NCI-H2171 treated with DMSO at 0.1 percent for 48 hours (cell line): Measurements from ENCODE around the gene SPSB3.

ENCODE experiments used
- DNase-seq: peaks from one replicate; lab custom pipeline; 2025; lab: John Stamatoyannopoulos, UW

SPSB3 gene

DNA sequence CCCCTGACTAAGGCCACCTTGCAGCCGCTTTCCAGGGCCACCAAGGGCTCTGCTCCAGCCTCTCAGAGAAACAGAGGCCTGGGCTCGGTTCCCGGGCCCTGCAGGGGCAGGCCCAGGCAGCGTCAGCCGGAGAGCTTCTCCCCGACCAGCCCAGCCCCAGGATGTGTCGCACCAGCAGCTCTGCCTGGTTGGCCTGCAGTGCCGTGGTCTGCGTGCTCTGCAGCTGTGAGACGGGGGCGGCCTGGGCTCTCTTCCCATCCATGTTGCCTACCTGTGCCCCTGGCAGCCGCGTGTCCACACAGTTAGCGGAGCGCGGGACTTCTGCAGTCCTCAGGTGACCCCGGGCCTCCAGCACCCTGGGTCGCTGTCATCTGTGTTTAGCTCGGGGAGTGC is 6.3 kb upstream of the SPSB3 start:
- DNase-seq, result no peak

DNA sequence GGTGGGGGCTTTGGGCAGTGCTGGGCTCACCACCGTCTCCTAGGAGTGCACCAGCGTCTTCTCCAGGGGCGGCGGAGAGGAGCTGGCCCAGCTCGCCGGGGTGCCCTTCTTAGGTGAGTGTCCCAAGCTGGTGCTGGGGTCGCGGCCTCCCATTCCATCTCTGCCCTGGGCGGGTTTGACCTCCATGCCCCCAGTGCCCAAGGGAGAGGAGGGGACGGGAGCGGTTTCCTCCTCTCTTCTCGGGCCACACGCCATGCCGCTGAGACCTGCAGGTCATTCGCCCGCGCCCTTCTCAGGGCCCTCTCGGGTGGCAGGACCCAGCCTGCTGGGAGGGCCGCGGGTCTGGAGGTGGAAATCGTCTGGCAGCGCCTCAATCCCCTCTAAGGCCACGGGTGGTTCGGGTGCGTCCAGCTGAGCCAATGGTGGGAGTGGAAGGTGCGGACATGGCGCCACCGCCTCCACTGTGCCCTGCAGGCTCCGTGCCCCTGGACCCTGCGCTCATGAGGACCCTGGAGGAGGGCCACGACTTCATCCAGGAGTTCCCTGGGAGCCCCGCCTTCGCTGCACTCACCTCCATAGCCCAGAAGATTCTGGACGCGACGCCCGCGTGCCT is 5.8 kb upstream of the SPSB3 start:
- DNase-seq, result no peak

GRCh38 chr16:1787322-1788094 is 5.1 kb upstream of the SPSB3 start:
- DNase-seq, result no peak

GRCh38 chr16:1787056-1787321 is 4.6 kb upstream of the SPSB3 start:
- no peak for DNase-seq

DNA sequence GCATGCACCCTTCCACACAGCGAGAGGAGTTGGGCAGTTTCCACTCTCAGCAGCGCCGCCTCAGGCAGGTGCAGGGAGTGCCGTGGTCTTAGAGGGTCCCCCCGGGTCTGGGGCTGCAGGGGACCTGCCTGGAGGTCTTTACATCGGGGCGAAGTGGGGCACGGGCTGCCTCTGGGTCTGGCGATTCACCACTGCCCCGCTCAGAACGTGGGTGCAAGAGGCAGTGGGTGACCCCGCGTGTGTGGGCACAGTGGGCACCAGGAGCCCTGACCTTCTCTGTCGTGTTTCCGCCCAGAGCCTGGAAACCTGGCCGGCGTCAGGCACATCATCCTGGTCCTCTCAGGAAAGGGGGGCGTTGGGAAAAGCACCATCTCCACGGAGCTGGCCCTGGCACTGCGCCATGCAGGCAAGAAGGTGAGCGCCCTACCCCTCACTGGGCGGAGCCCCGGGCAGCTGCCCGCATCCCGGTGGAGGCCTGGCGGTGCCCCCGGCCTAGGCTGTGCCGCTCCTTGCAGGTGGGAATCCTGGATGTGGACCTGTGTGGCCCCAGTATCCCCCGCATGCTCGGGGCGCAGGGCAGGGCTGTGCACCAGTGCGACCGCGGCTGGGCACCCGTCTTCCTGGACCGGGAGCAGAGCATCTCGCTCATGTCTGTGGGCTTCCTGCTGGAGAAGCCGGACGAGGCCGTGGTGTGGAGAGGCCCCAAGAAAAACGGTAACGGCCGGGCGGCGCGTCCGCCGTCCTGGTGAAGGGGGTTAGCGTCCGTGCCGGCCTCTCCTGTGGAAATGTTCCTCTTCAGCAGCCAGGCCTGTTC is 4.1 kb upstream of the SPSB3 start:
- DNase-seq, result no peak

DNA sequence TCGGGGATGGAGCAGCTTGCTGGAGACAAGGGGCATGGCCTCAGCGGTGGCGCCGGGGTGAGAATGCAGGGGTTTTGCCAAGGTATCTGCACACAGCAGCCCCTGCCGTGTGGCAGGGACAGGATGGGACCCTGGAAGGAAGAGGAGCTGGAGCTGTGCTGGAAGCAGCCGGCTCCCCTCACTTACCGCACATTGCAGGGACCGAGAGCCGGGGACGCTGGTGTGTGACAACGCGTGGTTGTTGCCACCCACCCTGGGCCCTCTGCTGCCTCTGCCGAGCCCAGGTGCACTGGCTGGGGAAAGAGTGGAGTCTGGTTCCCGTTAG is 3.4 kb upstream of the SPSB3 start:
- DNase-seq, result no peak

GRCh38 chr16:1784977-1785845 is 2.8 kb upstream of the SPSB3 start:
- DNase-seq, result no peak

DNA sequence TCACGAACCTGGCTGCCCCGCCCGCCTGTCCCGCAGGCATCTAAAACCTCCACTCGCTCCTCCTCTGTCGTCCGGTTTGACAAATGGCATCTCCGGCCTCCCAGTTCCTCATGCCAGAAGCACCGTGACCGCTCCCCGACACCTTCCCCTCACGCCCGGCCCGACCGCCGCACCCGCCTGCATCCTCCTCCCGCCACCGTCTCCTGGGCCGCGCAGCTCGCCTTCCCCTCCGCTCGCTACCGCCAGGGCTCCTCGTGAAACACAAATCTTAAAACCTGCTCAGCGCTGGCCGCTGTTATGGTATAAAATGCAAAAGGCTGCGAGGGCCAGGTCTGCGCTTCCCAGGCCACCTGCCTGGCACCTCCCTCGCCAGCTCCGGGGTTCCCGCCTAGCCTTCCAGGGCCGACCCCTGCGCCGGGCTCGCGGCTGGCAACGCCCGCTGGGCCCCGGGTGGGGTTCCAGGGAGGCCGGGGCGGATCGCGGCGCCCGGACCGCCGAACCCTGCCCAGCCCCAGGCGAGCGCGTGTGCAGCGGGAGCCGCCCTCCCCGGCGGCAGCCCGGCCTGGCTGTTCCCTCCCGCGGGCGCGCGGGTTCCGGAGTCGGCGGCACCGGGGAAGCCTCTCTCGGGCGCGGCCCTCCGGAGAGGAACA is 488 bp downstream of the SPSB3 start:
- DNase-seq, result no peak

GRCh38 chr16:1781254-1781653 is 1.1 kb downstream of the SPSB3 start:
- DNase-seq, result no peak

- no peak for DNase-seq
Measured at GRCh38 chr16:1780677-1781072, 1.7 kb downstream of the SPSB3 start.

DNA sequence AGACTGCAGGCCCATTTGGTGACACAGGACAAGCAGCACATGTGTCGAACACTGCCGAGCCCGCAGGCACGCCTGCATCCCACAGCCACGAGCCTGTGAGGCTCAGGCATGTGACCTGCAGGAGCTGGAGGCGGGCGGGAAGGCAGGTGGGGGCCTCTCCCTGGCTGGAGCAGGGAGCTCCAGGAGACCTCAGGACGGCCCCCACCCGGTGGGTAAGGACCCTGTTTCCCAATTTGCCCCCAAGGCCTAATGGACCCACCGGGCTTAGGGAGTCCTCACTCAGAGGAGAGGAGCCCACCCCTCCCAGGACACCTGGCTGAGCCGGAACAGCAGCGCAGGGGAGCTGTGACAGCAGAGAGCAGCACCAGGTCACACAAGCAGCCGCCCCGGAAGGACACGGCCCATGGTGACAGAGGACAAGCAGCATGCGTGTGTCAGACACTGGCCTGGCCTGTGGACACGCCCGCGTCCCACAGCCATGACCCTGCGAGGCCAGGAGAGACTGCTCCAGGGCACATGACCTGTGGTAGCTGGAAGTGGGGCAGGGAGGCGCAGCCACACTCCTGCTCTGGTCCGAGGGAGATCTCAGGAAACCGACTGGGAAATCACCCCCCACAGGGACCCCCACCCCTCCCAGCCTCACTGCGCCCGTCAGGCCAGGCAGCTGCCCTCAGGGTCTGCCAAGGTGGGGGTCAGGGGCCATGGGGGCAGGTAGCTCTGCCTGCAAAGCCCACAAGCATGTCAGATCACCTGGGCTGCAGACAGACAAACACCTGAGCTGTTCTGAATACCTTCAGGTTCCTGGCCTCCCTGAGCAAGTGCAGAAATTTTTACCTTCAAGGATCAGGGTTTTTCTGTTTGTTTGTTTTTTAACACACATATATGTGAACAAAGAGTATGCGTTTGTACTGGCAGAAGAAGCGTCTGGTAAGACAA is 2.4 kb downstream of the SPSB3 start:
- no peak for DNase-seq

- no peak for DNase-seq
Measured at GRCh38 chr16:1779234-1779701, 3.1 kb downstream of the SPSB3 start.

DNA sequence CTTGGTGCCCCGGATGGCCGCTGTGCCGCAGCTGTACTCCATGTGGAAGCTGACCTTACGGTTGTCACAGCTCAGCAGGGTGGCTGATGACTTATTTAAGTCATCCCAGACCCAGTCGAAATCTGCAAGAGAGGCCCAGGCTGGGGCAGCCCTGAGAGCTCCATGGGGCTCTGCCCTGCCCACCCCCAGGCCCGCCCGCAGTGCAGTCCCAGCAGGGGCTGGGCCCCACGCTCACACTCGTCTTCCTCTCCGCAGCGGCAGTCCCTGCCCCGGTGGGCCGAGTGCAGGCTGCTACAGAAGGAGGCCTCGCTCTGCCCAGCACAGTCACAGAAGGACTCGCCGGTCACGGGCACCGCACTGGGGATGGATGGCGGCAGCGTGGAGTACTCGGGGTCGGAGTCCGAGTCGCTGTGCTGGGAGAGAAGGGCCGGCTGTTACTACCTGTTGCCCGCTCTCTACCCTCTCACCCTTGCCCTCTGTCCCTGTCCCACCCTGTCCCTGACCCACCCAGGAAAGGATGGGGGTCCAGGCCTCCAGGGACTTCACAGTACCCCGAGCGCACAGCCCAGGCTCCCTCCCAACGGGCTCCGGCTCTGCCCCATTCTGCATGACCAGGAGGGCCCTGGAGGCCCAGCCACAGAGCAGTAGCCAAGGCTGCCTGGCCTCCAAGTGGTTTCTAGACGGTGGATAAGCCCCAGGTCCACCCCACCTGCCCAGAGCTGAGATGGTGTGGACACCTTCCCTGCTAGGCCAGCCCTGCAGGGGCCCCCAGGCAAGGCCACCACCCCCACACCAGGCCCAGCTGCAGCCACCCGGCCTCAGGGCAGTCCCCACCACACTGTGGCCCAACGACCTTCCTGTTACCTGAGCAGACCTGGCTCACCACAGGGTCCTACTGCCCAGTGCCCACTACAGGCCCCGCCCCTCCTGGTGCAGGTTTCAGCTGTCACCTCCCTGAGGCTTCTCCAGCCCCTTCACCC is 3.9 kb downstream of the SPSB3 start:
- no peak for DNase-seq

DNA sequence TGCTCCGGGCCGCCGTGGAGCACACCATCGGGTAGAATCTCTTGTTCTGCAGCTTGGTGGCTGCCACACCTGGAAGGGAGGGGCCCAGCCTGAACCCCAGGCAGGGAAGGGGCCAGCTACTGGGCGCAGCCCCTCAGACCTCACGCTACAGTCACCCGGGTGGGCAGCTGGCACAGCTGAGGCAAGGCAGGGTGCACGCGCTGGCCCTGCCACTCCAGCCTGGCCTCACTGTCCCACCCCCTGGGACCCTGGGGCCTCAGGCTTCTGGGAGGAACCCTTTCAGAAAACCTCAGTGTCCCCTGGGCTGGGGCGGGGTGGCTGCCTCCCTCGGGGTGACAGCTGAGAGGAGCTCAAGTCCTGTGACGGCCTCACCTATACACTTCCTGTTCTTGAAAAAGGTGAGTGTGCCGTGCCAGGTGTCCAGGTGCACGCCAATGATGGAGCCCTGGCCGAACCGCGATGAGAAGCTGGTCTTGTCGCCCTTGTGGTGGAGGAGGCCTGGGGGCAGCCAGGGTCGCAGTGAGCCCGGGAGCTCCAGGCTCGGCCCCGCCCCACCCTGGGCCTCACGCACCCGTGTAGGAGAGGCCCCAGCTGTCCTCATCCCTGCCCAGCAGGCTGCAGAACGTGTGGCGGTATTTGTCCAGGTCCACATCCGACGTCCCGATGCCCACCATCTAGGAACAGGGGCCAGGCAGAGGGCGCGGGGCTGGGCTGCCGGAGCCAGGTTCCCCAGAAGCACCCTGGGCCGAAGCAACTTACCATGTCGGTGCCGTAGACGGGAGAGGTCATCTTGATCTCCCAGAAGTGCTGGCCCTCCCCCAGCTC is 4.8 kb downstream of the SPSB3 start:
- DNase-seq, result no peak

GRCh38 chr16:1776991-1777374 is 5.4 kb downstream of the SPSB3 start:
- no peak for DNase-seq

GRCh38 chr16:1776672-1776955 is 5.8 kb downstream of the SPSB3 start:
- no peak for DNase-seq

DNA sequence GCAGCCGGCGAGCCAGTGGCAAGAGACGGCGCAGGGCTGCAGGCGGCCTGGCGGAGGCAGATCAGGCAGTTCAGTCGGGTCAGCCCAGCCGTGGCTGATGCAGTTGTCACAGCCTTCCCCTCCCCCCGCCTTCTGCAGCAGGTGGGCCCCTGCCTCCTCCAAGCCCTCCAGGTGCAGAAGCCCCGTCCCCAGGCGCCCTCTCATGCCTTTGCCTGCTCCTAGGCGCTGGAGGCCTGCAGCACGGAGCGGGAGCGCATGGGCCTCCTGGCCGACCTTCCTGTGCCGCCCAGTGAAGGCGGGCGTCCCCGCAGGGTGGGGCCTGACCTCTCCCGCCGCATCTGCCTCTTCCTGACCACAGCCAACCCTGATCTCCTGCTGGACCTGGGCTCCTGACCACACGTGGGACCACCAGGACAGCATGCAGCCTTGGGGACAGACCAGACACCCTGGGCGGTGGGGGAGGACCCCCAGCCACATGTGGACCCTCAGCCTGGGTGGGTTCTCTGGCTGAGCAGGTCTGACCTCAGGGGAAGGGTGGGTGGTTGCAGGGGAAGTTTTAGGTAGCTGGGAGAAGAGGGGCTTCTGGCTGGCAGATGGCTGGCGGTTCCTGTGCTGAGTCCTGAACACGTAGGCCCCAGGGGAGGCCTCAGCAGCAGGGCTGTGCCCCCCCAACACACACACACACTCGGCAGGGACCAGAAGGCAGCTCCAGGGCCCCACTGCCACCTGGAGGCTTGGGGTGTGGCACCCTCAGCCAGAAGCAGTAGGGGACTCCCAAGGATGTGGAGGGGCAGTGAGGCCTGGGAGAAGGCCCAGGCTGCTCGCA is 6.3 kb downstream of the SPSB3 start:
- peak; percentile 95 for DNase-seq
